ENCODE data around the gene CFAP46.

The CFAP46 gene

DNA sequence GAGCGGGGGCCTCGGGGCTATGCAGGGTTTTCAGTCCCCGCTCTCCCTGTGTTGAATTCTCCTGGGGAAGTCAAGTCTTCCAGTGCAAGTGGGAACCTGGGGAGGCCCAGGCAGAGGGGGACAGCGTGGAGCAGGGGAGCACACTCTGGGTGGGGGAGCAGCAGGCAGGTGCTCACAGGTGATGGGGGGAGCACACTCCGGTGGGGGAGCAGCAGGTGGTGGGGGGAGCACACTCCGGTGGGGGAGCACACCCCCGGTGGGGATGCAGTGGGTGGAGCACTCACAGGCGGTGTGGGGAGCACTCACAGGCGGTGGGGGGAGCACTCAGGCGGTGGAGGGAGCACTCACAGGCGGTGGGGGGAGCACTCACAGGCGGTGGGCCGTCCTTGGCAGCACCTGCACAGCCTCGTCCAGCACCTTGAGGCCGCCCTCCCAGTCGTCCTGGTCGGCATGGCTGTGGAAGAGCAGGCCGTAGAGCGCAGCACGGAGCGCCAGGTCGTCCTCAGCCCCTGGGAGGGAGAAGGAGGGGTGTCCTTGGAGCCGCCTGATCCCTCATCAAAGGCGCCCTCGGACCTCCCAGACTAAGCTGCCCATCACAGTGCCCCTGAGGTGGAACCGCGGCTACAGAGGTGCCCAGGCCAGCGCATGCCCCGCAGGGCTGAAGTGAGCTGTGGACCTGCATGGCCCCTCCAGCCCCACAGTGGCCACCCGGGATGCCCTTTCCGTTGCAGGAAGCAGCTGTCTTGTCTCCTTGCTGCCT is 56.7 kb downstream of the CFAP46 start:
- Histone ChIP-seq H2AFZ (ENCODE audit: low read depth, low read length, severe bottlenecking) (no peak overlapping the region), H4K20me1 (ENCODE audit: low read depth, low read length) (no peaks in the 10 kb centered on the region), H3K9ac (ENCODE audit: low read length) (no peak overlapping the region), H3F3A (ENCODE audit: insufficient read depth) (no peaks in the 10 kb centered on the region), H3K9me2 (replicated peaks; ENCODE audit: insufficient read depth, low read length) (no peaks in the 10 kb centered on the region), H3K4me3 (ENCODE audit: insufficient read depth, low read length, poor library complexity, severe bottlenecking) (no peak overlapping the region), H3K9me3 (ENCODE audit: insufficient read depth, low read length) (no peaks in the 10 kb centered on the region), H3K4me2 (ENCODE audit: low read depth, low read length, poor library complexity, severe bottlenecking) (no peak overlapping the region), H3K27me3 (ENCODE audit: low read length) (no peaks in the 10 kb centered on the region), H3K36me3 (ENCODE audit: low read length) (no peaks in the 10 kb centered on the region), H3K27ac (ENCODE audit: low read depth, low read length) (no peak overlapping the region), H3K79me2 (ENCODE audit: insufficient read depth, low read length) (no peaks in the 10 kb centered on the region)
- TF ChIP-seq EZH2phosphoT487 (conservative IDR thresholded peaks at IDR 0.05; ENCODE audit: low read length), result no peak
- TF ChIP-seq, protein P1, sequence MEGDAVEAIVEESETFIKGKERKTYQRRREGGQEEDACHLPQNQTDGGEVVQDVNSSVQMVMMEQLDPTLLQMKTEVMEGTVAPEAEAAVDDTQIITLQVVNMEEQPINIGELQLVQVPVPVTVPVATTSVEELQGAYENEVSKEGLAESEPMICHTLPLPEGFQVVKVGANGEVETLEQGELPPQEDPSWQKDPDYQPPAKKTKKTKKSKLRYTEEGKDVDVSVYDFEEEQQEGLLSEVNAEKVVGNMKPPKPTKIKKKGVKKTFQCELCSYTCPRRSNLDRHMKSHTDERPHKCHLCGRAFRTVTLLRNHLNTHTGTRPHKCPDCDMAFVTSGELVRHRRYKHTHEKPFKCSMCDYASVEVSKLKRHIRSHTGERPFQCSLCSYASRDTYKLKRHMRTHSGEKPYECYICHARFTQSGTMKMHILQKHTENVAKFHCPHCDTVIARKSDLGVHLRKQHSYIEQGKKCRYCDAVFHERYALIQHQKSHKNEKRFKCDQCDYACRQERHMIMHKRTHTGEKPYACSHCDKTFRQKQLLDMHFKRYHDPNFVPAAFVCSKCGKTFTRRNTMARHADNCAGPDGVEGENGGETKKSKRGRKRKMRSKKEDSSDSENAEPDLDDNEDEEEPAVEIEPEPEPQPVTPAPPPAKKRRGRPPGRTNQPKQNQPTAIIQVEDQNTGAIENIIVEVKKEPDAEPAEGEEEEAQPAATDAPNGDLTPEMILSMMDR (IDR thresholded peaks at IDR 0.05; ENCODE audit: insufficient read depth, low read length, poor library complexity, severe bottlenecking), result no peak

DNA sequence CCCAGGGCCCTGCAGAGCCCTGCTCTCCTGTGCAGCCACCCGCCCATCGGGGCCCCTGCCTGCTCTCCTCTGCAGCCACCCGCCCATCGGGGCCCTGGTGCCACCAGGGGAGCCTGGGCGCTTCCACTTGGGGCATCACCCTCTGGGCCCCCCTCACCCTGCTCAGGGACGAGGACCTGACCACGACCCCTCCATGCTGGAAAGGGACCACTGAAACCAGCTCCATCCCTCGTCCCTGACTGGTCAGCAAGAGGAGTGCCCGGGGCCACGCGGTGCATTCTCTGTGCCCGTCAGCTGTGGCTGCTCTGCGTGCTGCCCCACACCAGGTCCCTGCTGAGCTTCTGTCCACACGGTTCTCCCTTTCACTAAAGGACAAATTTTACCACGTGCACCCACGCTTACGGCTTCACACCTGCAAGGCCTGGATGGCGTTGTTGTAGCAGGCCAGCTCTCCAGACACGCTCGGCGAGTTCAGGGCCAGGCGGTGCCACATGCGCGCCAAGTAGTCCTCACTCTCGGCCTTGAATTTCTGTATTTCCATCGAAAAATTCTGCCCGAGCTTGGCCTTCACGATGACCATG is 57.6 kb downstream of the CFAP46 start:
- no peak for TF ChIP-seq EZH2phosphoT487 (conservative IDR thresholded peaks at IDR 0.05; ENCODE audit: low read length)
- TF ChIP-seq, protein P1 (IDR thresholded peaks at IDR 0.05; ENCODE audit: insufficient read depth, low read length, poor library complexity, severe bottlenecking), result no peak
- H4K20me1 ChIP-seq (ENCODE audit: low read depth, low read length), result no peaks in the 10 kb centered on the region
- H3K4me2 ChIP-seq (ENCODE audit: low read depth, low read length, poor library complexity, severe bottlenecking), result no peak overlapping the region
- H3K27me3 ChIP-seq (ENCODE audit: low read length), result no peaks in the 10 kb centered on the region
- H3K9ac ChIP-seq (ENCODE audit: low read length), result no peak overlapping the region
- no peaks in the 10 kb centered on the region for H3K79me2 ChIP-seq (ENCODE audit: insufficient read depth, low read length)
- H3K36me3 ChIP-seq (ENCODE audit: low read length), result no peaks in the 10 kb centered on the region
- H2AFZ ChIP-seq (ENCODE audit: low read depth, low read length, severe bottlenecking), result no peak overlapping the region
- H3K9me2 ChIP-seq (replicated peaks; ENCODE audit: insufficient read depth, low read length), result no peaks in the 10 kb centered on the region
- H3F3A ChIP-seq (ENCODE audit: insufficient read depth), result no peaks in the 10 kb centered on the region
- H3K27ac ChIP-seq (ENCODE audit: low read depth, low read length), result no peak overlapping the region
- no peak overlapping the region for H3K4me3 ChIP-seq (ENCODE audit: insufficient read depth, low read length, poor library complexity, severe bottlenecking)
- H3K9me3 ChIP-seq (ENCODE audit: insufficient read depth, low read length), result no peaks in the 10 kb centered on the region

DNA sequence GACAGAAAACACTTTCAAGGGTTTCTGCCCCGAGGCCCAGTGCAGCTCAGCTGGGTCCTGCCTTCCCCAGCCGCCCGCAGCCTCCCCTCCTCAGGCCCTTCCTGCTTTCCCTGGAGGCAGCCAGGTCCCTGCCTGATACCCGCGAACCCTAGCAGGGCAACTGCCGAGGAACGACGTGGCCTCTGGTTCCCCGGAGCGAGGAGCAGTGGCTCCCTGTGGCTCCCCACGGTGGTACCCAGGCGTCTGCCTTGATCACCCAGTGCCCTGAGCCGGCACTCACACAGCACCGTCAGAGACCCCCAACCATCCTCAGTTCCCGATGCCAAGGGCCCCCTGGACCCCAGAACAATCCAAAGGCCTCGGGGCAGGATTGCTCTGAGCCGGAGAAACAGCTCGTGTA is 58.3 kb downstream of the CFAP46 start:
- Histone ChIP-seq H3K9me3 (ENCODE audit: insufficient read depth, low read length) (no peaks in the 10 kb centered on the region), H4K20me1 (ENCODE audit: low read depth, low read length) (no peaks in the 10 kb centered on the region), H3K4me3 (ENCODE audit: insufficient read depth, low read length, poor library complexity, severe bottlenecking) (no peak overlapping the region), H3K79me2 (ENCODE audit: insufficient read depth, low read length) (no peaks in the 10 kb centered on the region), H3K27me3 (ENCODE audit: low read length) (no peaks in the 10 kb centered on the region), H3K9me2 (replicated peaks; ENCODE audit: insufficient read depth, low read length) (no peaks in the 10 kb centered on the region), H3K4me2 (ENCODE audit: low read depth, low read length, poor library complexity, severe bottlenecking) (no peak overlapping the region), H2AFZ (ENCODE audit: low read depth, low read length, severe bottlenecking) (no peak overlapping the region), H3F3A (ENCODE audit: insufficient read depth) (no peaks in the 10 kb centered on the region), H3K36me3 (ENCODE audit: low read length) (no peaks in the 10 kb centered on the region), H3K9ac (ENCODE audit: low read length) (no peak overlapping the region), H3K27ac (ENCODE audit: low read depth, low read length) (no peak overlapping the region)
- TF ChIP-seq EZH2phosphoT487 (conservative IDR thresholded peaks at IDR 0.05; ENCODE audit: low read length), result no peak
- TF ChIP-seq, protein P1 (IDR thresholded peaks at IDR 0.05; ENCODE audit: insufficient read depth, low read length, poor library complexity, severe bottlenecking), result no peak

All from SU-DHL-6 (cell line).